ENCODE results near the gene DAD1. TPM values are rescaled to one million over a fixed set of nuclear protein-coding genes. Genes with fewer than 3 reads are reported as not detected.
A peak's percentile ranks its signal among the peaks of the same experiment; 100 is the strongest.

The DAD1 gene
- total RNA-seq, 2 experiments from 2014 or later = 194 to 196 TPM

DNA sequence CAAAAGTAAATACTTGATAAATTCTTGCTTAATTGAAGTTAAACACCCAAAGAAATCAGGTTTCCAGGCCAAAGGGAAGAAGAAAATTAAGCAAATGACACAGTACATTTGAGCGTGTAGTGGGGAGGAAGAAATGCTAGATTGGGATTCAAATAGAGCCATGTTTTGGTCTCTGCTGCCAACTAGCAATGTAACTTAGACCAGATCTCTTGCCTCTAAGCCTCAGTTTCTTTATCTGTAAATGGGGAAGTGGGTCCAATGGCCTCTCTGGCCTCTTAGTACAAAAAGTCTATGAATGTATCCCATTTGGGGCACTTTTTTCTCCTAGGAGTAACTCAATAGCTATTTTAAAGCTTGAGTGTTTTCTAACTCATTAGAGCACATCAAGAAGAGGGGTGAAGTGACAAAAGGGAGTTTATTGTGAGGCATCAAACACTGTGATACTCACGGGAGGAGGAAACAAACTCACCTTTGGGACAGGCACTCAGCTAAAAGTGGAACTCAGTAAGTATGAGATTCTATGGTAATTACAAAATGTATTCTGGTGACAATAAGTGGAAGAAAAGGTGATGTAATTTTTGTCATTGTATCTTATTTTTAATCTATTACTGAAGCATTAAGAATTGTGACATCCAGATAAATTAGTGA, 55.8 kb downstream of the DAD1 start:
- peak overlapping the region; percentile 79 for H3K4me3 Mint-ChIP-seq
- TF ChIP-seq, protein P1, sequence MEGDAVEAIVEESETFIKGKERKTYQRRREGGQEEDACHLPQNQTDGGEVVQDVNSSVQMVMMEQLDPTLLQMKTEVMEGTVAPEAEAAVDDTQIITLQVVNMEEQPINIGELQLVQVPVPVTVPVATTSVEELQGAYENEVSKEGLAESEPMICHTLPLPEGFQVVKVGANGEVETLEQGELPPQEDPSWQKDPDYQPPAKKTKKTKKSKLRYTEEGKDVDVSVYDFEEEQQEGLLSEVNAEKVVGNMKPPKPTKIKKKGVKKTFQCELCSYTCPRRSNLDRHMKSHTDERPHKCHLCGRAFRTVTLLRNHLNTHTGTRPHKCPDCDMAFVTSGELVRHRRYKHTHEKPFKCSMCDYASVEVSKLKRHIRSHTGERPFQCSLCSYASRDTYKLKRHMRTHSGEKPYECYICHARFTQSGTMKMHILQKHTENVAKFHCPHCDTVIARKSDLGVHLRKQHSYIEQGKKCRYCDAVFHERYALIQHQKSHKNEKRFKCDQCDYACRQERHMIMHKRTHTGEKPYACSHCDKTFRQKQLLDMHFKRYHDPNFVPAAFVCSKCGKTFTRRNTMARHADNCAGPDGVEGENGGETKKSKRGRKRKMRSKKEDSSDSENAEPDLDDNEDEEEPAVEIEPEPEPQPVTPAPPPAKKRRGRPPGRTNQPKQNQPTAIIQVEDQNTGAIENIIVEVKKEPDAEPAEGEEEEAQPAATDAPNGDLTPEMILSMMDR (IDR thresholded peaks at IDR 0.05) = no peak
- no peaks in the 10 kb centered on the region for H3K27me3 Mint-ChIP-seq
- peaks cover 95% of the 10 kb centered on the region for H3K36me3 Mint-ChIP-seq (ENCODE audit: low read depth)
- H3K4me1 Mint-ChIP-seq (ENCODE audit: low read depth) = peaks cover 83% of the 10 kb centered on the region
- CTCF ChIA-PET = interaction anchor here (0.6 to 5.9 kb wide), 13 partner anchors 8 to 784 kb away, joined by 3 to 72 read pairs (median 4); partner anchors contain the start of gene DAD1
- ATAC-seq (no peak), DNase-seq (no peak)
- intact Hi-C loops (cut with micrococcal nuclease) = no loop called here
- H3K27ac Mint-ChIP-seq = peak overlapping the region; percentile 94
- H3K9me3 Mint-ChIP-seq = no peaks in the 10 kb centered on the region
- POLR2A ChIA-PET = interaction anchor here (1.4 to 20.6 kb wide), 11 partner anchors 7 to 1268 kb away, joined by 3 to 1006 read pairs (median 8); no protein-coding TSS in a partner anchor

DNA sequence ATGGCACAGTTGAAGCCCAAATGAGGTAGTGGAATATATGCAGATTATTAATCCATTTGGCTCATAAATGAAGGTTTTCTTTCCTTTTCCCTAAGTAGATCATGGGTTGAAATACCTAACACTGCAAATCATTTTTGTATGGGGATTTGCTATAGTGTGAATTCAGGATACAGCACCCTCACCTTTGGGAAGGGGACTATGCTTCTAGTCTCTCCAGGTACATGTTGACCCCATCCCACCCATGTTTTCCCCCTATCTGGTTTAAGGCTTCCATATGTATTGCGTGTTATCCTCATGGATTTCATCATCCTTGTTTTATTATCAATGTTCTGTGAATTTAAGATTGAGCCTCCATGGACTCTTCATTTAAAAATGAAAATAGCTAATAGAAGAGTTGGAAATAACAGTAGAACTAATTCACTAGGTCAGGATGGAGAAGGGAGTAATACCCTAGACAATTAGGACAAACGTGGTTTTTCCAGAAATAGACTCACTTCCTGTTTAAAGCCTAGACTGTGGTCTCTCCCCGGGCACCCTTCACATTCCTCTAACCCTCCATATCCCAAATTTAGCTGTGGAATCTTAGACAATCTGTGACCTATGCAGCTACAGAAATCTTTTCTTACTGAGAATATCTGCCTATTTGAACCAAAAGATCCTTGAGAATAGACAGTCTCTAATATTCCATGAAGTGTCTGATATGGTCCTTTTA, 56.5 kb downstream of the DAD1 start:
- TF ChIP-seq, protein P1 (IDR thresholded peaks at IDR 0.05) = no peak
- no peaks in the 10 kb centered on the region for H3K9me3 Mint-ChIP-seq
- no peaks in the 10 kb centered on the region for H3K27me3 Mint-ChIP-seq
- H3K27ac Mint-ChIP-seq = peak overlapping the region; percentile 94
- H3K36me3 Mint-ChIP-seq (ENCODE audit: low read depth) = peaks cover 93% of the 10 kb centered on the region
- intact Hi-C loops (cut with micrococcal nuclease) = no loop called here
- H3K4me3 Mint-ChIP-seq = peak overlapping the region; percentile 79
- H3K4me1 Mint-ChIP-seq (ENCODE audit: low read depth) = peaks cover 79% of the 10 kb centered on the region
- POLR2A ChIA-PET = interaction anchor here (0.6 to 20.6 kb wide), 17 partner anchors 7 to 795 kb away, joined by 3 to 1006 read pairs (median 8); no protein-coding TSS in a partner anchor
- ATAC-seq (no peak), DNase-seq (peak; percentile 0)
- CTCF ChIA-PET = interaction anchor here (0.6 to 5.9 kb wide), 20 partner anchors 9 to 614 kb away, joined by 3 to 72 read pairs (median 6); partner anchors contain the start of gene DAD1

DNA sequence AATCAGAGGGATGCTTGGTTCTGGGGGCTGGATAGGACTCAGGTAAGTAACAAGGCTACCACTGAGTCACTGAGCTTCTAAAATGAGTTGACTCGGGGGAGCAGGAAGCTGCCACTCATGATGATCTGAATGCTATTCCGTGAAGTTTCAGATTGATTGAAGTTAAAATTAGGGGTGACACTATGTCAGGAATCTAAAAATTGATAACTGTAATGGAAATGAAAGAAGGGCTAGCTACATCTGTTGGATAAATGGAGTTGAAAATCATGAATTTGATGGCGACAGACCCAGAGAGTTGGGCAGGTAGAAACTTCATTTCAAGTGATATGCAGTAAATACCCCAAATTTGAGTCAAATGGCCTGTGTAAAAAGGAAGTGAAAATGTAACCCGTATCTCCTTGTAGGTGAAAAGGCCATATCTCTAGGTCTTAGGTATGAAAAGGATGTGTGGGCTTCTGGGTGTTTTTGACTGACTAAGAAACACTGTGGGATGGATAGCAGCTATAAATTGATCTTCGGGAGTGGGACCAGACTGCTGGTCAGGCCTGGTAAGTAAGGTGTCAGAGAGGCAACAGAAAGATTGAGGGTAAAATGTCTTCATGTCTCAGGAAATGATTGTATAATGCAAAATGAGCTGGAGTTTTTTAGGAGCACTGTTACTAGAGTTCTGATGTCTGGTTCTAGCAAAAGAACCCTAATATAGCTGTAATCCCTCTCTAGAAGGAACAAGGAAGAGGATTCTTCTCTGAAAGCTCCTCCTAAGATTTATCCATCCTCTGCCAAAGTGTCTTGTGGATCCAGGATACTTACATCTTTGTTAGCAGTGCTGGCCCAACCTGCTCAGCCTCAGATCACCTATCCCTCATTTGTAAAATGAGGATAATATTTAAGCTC, 57.3 kb downstream of the DAD1 start:
- intact Hi-C loops (cut with micrococcal nuclease) = no loop called here
- Mint-ChIP-seq H3K4me1 (ENCODE audit: low read depth) (peaks cover 77% of the 10 kb centered on the region), H3K9me3 (no peaks in the 10 kb centered on the region), H3K27ac (peak overlapping the region; percentile 94), H3K36me3 (ENCODE audit: low read depth) (peaks cover 93% of the 10 kb centered on the region), H3K27me3 (no peaks in the 10 kb centered on the region), H3K4me3 (peak overlapping the region; percentile 79)
- DNase-seq (peak; percentile 66), ATAC-seq (peak; percentile 71)
- POLR2A ChIA-PET = interaction anchor here (0.6 to 20.6 kb wide), 25 partner anchors 6 to 797 kb away, joined by 3 to 1006 read pairs (median 6); no protein-coding TSS in a partner anchor
- TF ChIP-seq, protein P1 (IDR thresholded peaks at IDR 0.05) = no peak
- CTCF ChIA-PET = interaction anchor here (0.7 to 5.9 kb wide), 22 partner anchors 8 to 670 kb away, joined by 3 to 72 read pairs (median 6); no protein-coding TSS in a partner anchor

DNA sequence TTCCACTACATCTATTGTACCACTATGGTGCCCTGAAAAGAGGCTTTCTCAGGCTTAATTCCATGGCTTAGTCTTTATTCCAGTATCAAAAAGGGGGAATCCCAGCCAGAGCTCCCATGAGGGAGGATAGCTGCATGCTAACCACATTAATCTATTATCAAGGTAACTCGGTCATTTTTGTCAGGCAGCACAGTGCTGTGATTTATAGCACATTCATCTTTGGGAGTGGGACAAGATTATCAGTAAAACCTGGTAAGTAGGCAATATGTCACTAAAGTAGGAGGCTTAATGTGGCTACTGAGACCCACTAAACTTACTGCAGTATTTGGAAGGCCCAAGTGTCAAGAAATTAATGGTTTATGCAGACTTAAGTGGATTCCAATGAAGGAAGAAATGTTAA, 58.9 kb downstream of the DAD1 start:
- Mint-ChIP-seq H3K9me3 (no peaks in the 10 kb centered on the region), H3K27ac (peak overlapping the region; percentile 96), H3K4me1 (ENCODE audit: low read depth) (peaks cover 74% of the 10 kb centered on the region), H3K4me3 (peak overlapping the region; percentile 79), H3K27me3 (no peaks in the 10 kb centered on the region), H3K36me3 (ENCODE audit: low read depth) (peaks cover 94% of the 10 kb centered on the region)
- intact Hi-C loops (cut with micrococcal nuclease) = no loop called here
- DNase-seq (peak; percentile 1), ATAC-seq (no peak)
- ChIA-PET POLR2A (interaction anchor here (0.6 to 20.6 kb wide), 12 partner anchors 10 to 668 kb away, joined by 3 to 1006 read pairs (median 8); partner anchors contain the start of genes C14orf119 and DAD1), CTCF (interaction anchor here (1.0 to 5.9 kb wide), 9 partner anchors 9 to 552 kb away, joined by 3 to 72 read pairs (median 6); no protein-coding TSS in a partner anchor)
- TF ChIP-seq, protein P1 (IDR thresholded peaks at IDR 0.05) = no peak
